ENCODE results near the gene PRR11.

DNA sequence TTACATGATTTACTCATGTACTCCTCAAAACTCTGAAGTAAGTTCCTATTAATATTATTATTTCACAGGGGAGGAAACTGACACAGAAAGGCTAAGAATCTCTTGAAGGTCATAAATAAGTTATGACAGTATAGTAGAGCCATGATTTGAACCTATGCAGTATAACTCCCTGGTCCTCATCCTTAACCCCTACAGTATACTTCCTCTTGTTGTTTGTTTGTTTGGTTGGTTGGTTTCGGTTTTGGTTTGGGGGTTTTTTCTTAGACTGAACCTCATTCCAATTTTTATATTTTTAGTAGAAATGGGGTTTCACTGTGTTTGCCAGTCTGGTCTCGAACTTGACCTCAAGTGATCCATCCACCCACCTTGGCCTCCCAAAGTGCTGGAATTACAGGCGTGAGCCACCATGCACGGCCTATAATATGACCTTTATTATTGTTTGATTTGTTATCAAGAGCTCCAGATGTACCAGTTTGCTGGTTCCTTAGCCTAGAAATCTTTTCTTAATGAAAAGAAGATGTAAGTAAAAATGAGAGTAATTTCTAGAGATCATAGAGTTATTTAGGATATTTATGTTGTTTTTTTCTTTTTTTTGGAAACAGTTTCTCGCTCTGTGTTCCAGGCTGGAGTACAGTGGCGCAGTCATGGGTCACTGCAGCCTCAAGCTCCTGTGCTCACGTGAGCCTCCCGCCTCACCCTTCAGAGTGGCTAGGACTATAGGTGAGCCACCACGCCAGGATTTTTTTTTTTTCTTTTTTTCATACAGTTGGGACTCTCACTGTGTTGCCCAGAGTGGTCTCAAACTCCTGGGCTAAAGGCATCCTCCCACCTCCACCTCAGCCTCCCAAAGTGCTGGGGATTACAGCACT is 4.8 kb downstream of the PRR11 start:
- TF ChIP-seq, protein P1, sequence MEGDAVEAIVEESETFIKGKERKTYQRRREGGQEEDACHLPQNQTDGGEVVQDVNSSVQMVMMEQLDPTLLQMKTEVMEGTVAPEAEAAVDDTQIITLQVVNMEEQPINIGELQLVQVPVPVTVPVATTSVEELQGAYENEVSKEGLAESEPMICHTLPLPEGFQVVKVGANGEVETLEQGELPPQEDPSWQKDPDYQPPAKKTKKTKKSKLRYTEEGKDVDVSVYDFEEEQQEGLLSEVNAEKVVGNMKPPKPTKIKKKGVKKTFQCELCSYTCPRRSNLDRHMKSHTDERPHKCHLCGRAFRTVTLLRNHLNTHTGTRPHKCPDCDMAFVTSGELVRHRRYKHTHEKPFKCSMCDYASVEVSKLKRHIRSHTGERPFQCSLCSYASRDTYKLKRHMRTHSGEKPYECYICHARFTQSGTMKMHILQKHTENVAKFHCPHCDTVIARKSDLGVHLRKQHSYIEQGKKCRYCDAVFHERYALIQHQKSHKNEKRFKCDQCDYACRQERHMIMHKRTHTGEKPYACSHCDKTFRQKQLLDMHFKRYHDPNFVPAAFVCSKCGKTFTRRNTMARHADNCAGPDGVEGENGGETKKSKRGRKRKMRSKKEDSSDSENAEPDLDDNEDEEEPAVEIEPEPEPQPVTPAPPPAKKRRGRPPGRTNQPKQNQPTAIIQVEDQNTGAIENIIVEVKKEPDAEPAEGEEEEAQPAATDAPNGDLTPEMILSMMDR (conservative IDR thresholded peaks at IDR 0.05), result no peak
- no peak for TF ChIP-seq EZH2 (IDR thresholded peaks at IDR 0.05; ENCODE audit: low read depth)
